CD4-positive, alpha-beta T cell treated with Interferon gamma for 1 hour (primary cell): ENCODE data around the gene ST14.
A peak's percentile ranks its signal among the peaks of the same experiment; 100 is the strongest.

ENCODE experiments used
- DNase-seq: peaks from one replicate; pipeline ENCODE4 v3.0.0-alpha.2; 2020

Gene ST14

DNA sequence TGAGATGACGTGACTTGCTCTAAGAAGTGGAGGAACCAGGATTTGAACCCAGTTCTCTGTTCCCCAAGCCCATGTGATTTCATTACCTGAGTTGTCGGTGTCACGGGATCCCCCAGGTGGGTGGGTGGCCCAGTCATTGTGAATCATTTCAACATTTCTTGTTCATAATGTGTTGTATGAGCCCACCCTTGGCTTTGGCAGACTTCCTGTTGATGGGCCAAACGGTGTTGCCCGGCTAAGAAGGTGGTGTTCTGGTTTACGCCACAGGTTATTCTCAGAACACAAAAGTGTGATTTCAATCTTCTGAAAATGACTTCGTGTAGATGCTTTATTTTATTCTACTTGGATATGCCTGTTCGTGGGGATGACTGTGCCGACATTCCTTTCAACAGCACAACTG lies 21.6 kb upstream of the ST14 start:
- no peak for DNase-seq

DNA sequence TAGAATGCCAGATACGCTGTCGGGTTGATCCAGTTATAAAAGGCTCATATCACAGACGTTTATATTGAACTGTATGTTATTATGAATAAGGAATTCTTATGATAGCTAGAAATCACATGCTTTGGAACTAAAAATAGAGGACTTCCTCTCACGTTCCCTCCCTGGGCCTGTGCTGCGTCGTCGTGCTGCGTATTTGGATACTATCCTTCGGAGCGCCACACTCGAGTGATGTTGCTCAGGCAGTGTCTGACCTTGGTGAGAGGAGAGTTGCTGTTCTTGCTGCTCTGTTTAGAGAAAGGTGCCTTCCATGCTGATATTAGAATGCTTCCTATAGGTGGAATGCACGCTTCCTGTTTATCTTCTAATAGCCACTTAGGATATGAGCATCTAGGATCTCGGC lies 20.2 kb upstream of the ST14 start:
- DNase-seq, result no peak

DNA sequence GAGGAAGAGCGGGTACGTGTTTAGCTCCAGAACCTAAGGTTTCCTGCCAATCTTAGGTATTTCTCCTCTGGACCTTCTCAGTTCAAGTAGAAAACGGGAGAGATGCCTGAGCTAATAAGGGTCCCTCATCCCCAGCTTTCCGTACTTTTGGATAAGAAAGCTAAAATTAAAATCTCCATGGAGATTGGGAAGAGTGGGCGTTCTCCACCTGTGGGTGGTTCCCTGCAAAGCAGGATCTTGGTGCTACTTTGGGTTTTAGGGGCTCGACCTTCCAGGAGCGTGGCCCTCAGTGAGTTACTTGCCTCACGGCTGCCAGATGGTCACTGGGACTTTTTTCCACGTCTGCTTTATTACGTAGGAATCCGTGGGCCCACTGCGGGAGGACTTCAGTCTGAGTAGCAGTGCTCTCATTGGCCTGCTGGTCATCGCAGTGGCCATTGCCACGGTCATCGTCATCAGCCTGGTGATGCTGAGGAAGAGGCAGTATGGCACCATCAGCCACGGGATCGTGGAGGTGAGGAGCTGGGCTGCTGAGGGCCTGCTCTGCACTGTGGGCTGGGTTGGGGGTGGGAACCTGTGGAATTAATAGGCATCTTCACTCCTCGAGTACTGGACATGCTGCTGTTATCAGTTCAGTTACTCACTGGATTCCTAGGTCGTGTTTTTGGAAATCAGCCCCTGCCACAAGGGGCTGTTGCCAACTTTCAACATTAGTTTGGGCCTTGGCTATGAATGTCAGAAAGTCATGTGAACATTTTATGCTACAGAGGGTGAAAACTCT lies 17.8 kb upstream of the ST14 start:
- DNase-seq, result no peak

DNA sequence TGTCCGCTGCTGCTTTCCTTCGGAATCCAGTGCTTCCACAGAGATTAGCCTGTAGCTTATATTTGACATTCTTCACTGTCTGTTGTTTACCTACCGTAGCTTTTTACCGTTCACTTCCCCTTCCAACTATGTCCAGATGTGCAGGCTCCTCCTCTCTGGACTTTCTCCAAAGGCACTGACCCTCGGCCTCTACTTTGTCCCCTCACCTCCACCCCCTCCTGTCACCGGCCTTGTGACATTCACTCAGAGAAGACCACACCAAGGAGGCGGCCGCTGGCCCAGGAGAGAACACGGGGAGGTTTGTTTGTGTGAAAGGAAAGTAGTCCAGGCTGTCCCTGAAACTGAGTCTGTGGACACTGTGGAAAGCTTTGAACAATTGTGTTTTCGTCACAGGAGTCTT lies 15.4 kb upstream of the ST14 start:
- no peak for DNase-seq

DNA sequence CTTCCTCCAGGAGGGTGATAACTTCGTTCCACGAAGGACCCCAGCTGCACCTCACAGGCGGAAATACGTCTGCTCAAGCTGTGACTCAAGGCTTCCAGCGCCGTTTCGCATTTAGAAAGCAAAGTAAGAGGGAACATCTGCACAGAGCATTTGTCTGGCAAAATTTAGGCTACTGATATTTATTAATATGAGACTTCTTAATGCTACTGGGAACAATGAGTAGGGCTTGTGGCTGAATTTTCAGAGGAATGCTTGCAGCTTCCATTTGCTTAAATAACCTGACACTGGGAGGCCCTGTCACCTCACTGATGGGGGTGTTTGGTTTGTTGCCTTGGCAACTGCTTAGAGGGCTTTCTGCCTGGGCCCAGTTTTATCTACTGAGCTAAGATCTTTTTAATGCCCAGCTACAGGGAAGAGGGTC lies 14.7 kb upstream of the ST14 start:
- DNase-seq, result no peak

DNA sequence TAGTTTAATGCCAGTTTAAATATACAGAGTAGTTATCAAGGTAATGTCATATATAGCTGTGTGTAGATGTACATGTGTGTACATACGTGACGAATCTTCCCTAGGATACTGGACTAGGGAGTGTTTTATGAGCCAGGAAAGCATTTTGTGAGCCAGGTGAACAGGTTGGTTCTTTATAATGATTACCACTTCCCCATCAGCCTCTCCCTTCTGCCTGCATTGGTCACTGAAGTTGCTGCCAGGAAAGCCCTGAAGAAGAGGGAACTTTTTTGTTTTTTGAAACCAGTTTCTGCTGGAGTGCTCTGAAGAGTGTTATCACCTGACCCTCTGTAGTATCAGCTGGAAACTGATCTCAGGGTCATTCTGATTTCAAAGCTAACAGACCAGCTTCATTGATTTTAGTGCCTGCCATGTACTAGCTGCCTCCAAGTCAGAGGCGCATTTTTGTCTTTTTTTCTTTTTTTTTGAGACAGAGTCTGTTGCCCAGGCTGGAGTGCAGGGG lies 14.2 kb upstream of the ST14 start:
- no peak for DNase-seq

DNA sequence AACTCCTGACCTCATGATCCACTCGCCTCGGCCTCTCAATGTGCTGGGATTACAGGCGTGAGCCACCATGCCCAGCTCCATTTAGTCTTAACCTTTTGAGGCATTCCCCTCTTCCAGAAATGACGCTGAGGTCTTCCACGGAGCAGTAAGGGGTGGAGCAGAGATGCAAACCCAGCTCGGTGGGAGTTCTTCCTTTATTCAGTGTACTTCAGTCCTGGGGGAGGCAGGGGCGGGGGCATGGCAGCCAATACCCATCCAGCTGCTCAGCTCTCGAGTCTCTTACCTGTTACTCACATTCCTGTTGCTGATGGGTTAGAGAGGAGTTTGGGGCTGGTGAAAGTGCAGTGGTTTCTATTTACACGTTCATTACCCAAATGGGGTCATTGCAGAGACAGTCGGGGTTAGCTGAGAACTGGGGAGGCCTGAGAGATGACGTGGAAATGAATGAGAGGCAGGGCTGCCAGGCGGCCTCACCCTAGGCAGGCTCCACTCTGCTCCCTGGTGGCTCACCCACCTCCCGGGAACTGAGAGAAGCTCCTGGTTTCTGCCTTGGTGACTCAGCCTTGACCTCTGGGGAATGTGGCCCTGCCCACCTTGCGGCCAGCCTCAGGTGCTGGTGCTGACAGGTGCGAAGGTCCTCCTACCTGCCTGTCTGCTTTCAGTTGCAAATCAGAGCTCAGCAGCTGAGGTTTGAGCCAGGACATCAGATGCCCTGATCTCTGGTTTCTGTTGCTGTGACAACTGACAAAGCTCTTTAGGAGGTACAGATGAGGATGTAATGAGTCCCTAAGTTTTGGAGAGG lies 13.4 kb upstream of the ST14 start:
- DNase-seq, result no peak

DNA sequence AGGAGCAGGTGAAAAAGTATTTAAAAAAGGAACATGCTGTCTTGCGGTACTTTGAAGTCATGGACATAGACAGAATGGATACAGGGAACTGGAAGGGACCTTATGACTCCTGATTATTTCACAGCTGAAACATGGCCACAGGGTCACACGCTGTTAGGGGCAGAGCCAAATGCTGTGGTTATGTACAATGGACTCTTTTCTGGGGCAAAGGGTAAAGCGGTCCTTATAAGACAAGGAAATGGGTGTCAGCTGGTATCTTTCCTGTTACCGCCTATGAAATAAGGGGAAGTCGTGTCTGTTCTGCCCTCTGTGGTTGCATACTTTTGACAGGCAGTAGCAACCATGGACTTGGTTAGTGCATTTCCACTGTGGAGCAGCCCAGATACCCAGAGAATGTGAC lies 12.8 kb upstream of the ST14 start:
- peak; percentile 47 for DNase-seq

DNA sequence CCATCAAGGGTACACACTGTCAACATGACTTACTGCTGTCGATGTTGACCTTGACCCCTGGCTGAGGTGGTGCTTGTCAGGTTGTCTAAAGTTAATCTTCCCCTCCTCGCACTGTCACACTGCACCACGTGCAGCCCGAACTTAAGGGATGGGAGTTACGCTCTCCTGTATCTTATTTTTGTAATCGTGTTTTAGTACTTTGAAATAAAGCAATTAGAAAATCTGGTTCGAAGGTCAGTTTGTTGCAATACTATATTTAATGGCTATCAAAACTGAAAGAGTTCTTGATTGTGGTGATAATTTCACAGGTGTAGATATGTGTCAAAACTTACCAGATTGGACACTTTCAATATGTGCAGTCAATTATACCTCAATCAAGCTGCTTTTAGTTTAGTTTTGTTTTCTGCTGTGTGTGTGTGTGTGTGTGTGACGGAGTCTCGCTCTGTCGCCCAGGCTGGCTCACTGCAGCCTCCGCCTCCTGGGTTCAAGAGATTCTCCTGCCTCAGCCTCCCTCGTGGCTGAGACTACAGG lies 10.7 kb upstream of the ST14 start:
- DNase-seq, result no peak

DNA sequence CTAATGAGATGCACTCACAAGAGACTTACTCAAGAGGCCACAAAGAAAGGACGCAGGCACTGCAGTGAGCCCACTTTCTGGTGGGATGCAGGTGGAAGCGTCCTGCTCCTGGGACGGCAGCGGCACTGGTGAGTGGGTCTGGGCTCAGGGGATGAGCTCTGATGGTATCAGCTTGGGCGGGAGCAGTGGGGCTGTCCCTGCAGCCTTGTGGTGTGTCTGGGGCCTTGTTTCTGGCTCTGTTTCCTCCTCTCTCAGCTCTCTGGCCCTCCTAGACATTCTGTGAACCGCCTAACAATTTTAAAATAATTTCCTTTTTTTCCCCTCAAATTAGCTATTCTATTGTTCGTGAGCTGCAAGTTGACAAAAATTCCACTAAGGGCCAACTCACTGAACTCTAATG lies 8.8 kb upstream of the ST14 start:
- no peak for DNase-seq

DNA sequence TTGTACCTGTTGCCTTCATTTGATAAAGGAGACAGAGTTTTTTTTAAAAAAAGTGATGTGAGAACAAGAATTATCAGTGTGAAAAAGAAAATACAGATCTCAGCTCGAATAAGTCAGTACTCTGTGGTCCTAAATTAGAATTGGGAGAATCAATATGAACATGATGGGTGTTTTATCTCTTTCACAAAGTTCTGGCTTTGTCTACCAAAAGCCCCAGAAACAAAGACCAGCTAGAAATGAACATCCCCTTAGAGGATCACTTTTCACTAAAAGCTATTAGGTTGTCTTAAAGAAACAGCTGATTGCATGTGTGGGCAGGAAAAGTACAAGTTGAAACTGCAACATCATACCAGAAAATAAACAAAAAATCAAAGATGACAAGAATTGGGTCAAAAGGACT lies 8.4 kb upstream of the ST14 start:
- no peak for DNase-seq

DNA sequence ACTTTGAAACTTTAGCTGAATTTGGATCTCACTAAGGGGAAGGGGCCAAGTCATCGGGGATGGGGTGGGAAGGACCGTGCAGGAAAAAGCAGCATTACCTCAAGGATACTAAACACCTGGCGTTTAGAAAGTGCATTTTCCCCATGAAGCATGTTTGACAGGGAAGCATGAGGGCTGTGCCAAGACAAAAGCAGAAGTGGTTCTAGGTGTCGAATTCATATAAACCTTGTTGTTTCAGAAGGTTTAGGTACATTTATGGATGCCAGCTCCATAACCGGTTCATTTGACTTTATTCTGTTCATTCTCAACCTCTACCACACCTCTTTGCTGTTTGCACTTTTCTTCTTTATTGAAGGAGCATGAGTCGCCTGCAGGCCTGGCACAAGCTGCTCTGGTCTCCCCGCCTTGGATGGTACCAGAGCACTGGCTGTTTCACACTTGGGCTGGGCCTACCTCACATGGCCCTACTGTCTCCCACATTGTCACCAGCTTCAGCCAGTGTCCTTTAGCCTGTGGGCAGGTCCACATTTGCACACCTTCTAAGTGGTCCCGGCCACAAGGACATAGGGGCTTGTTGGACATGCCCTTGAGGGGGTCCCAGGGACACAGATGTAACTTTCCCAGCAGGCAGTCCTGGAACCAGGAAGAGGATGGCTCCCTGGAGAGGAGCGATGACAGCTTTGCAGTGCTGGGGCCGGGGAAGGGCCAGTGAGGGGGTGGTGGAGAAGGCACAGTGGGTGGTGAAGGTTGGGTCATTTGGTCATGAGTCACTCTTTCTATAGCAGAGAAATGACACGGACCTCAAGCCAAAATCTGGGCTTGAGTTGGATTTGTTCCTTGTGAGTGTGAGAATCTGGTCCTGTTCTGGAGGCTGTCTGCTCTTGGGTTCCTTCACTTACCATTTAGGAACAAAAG lies 3.2 kb upstream of the ST14 start:
- no peak for DNase-seq

DNA sequence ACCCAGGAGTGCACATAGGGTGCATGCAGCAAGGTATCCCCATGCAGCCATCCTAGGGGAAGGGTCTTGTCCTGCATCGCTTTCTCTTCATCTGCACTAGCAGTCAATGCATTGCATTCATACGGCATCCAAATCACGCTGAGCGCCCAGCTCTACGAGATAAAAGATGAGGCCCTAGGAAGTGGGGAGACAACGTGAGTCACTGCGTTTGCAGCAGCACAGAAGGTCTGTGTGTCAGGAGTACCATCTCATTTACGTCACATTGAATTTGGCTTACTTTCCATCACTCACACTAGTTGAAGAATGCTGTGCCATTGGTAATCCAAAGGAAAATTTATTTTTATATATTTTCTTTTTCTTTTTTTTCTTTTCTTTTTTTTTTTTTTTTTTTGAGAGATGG lies 2.5 kb upstream of the ST14 start:
- DNase-seq, result no peak

DNA sequence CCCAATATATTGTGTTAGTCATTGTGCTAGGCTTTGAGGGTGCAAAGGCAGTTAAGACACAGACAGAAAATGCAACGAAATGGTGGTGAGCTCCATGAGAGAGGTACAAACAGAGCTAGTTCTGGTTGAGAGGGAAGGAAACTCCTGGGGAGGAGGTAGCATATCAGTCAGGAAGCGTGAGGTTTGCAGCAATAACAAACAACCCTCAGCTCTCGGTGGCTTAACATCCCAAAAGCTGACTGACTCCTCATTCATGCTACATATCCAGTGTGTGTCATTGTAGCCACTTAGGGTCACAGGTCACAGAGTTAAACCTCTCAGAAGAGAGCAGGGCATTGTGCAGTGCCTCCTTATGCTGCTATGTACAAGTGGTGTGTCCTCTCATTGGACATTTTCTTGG lies 1.7 kb upstream of the ST14 start:
- DNase-seq, result no peak

DNA sequence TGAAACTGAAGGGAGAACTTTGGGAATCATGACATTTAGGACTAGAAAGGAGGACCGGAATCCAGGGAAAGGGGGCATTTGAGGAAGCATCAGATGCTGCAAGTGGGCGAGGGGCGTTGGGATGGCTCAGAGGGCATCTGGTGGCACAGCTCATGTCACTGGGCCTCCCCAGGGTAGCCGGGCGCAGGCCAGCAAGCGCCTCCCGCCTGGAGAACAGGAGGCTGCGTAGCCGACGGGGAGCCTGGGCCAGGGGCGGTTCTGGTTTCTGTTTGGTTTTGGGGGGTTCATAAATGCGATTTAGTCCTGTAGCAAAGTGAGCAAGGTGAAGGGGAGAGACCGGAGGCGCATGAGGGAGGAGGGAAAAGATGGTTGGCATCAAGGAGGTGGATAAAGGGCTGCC lies 443 bp upstream of the ST14 start:
- DNase-seq, result no peak

DNA sequence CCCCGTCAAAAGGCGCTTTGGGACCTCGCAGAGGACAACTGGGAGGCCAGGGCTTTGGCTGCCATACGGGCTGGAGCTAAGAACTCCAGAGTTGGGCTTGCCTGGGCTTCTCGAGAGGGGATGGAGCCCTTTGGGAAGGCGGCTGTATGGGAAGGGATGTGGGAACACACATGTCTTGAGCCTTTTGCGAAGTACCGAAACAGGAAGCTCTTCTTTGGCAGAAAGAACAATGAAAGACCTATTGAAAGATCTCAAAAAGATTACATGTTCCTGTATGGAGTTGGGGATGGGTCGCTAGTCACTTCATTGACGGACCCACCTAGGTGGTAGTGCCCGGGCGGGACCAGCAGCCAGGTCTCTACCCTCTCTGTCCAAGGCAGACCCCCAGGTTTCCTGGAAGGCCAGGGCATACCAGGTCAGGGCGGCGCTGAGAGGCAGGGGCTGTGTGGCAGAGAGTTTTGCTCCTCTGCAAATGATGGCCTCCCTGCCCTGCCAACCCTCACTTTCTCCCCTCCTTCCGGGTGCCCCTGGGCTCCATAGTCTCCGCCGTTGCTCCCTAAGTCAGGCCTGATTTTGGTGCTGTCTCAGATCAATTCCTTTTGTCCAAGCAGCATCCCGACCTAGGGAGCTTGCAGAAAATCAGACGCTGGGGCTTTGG lies 1.0 kb downstream of the ST14 start:
- DNase-seq, result no peak

DNA sequence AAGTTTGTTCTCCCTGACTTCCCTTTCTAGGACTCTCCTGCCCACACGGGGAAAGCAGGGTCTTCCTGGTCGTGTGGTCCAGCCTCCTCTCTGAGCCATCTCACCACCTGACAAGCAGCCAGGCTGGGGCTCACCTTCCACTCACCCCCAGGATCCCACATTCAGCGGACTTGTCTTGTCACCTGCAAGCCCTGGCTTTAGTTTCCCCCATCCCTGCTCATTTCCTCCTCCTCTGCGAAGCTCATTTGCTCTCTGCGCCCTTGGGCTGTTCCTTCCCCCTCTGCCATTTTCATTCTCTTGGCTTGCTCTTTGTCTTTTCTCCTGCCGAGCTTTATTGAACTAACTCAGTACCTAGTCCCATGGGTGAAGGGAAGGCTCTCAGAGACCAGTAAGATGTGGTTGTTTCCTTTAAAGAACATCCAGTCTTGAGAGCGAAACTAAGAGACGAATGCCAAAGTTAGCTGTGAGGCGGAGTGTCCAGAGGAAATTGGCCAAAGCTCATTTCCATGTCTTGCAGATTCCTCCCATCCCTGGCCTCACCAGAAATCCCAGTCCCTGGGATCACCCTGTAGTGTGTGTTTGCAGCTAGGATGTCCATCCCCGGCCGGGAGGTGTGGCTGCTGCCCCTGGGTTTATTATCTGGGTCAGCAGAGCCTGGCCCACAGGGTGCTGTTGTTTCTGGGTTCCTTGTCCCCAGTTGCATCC lies 2.0 kb downstream of the ST14 start:
- DNase-seq, result no peak

DNA sequence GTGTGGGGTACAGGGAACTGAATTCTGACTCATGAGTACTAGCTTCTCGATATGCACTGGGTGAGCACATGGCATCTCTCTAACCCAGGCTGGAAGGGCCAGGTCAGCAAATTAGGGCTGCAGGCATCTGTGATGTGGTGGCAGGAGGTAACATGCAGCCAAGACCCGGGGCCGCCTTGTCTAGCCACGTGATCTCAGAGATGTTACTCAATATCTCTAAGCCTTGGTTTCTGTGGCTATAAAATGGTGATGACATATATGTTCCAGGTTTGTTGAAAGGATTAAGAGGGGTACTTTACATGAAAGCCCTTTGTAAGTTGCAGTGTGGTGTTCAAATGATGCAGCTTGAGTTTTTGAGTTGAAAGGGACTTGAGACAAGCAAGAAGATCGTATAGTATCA lies 3.2 kb downstream of the ST14 start:
- DNase-seq, result no peak

DNA sequence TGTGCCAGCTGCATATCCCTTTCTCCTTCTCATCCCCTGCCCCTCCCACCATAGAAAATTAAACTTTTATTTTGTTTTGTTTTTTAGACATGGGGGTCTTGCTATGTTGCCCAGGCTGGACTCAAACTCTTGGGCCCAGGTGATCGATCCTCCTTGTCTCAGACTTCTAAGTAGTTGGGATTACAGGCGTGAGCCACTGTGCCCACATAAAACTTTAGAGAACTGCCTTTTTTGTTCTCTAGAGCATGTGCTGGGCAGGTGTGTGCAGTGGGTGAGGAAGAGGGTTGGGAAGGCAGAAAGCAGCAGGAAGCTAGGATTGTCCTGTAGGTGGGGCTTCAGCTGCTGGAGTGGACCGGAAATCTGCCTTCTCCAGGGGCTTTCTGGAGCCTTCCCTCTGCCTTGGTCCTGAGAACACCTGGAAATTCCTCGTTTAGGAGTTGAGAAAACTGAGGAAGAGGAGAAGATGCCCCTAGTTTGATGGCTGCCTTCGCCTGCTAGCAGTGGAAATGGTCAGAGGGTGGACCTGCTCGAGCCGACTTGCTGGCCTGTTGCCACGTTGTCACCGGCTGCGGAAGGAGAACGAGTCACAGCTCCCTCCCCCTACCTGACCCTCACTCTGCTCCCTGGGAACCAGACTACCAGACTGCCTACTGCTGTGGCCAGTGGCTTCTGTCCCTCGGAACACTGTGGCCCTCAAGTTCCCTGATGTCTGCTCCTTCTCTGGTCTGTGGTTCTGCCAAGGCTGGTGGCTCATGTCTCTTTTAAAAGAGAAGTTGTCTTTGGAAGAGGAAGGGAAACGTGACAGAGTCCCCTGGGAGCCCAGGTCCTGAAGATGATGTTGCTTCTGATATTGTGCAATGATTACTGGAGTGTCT lies 4.0 kb downstream of the ST14 start:
- no peak for DNase-seq

DNA sequence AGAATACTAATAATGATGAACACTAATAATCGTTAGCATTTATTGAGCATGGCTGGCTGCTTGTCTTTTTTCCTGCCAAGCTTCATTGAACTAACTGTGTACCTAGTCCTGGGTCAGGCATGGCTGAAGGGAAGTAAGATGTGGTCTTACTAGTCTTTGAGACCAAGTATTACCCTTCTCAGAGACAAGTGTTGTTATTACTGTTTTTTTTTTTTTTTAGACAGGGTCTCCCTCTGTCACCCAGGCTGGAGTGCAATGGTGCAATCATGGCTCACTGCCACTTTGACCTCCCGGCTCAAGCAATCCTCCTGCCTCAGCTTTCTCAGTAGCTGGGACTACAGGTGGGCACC lies 4.6 kb downstream of the ST14 start:
- no peak for DNase-seq
